HEK293 (cell line): ENCODE data around the gene DPM2.
A peak's percentile ranks its signal among the peaks of the same experiment; 100 is the strongest.

ENCODE experiments used
- CTCF ChIA-PET: fragments of 350-600 bp; formaldehyde crosslinking; extraction: SDS; loops from one replicate; lab custom pipeline; 2021; ENCODE audit warnings: antibody characterized with exemption; lab: Yijun Ruan, JAX
- POLR2A ChIA-PET: fragments of 300-600 bp; formaldehyde crosslinking; extraction: SDS; loops from one replicate; lab custom pipeline; 2020; ENCODE audit warnings: antibody characterized with exemption, inconsistent platforms; lab: Yijun Ruan, JAX
- H3K27ac ChIP-seq: fragments of 200-500 bp; sonication (Bioruptor generic); 2 replicates; pipeline ENCODE4 v1.5.1; 2014; ENCODE audit warnings: low read depth, low read length, control low read depth, inconsistent platforms; ENCODE audit errors: extremely low read depth
- H3K36me3 ChIP-seq, 2 experiments: fragments of 200-500 bp in 1 of 2; sonication (Bioruptor generic) in 1 of 2; 1 replicate in 1 of 2; 2 replicates in 1 of 2; pipeline ENCODE4 v1.5.1; 2014 to 2017; ENCODE audit warnings: inconsistent platforms in 2 of 2, low read length in 2 of 2; ENCODE audit not compliant: control insufficient read depth in 2 of 2, insufficient read depth in 1 of 2
- H3K4me1 ChIP-seq: fragments of 200-500 bp; sonication (Bioruptor generic); 2 replicates; pipeline ENCODE4 v1.5.1; 2014; ENCODE audit warnings: mild to moderate bottlenecking, low read length, inconsistent platforms; ENCODE audit not compliant: control insufficient read depth, insufficient read depth
- H3K4me3 ChIP-seq: 2 replicates; pipeline ENCODE4 v1.5.1; 2011; ENCODE audit warnings: low read depth, mild to moderate bottlenecking, control low read depth, low read length, moderate library complexity
- H3K9me3 ChIP-seq: fragments of 200-500 bp; sonication (Bioruptor generic); 2 replicates; pipeline ENCODE4 v1.5.1; 2014; ENCODE audit warnings: low read depth, low read length, inconsistent platforms; ENCODE audit not compliant: control insufficient read depth, insufficient read depth
- EGR2 ChIP-seq: fragments of 450-650 bp; formaldehyde crosslinking; IDR thresholded peaks from 2 replicates; pipeline ENCODE4 v1.5.1; 2016; ENCODE audit warnings: low read depth, missing biosample characterization, missing genetic modification characterization
- GLIS2 ChIP-seq: fragments of 450-650 bp; formaldehyde crosslinking; IDR thresholded peaks from 2 replicates; pipeline ENCODE4 v1.5.1; 2016; ENCODE audit warnings: missing biosample characterization, missing genetic modification characterization
- KLF8 ChIP-seq: fragments of 450-650 bp; formaldehyde crosslinking; IDR thresholded peaks from 2 replicates; pipeline ENCODE4 v1.5.1; 2016; ENCODE audit warnings: missing biosample characterization, missing genetic modification characterization
- MZF1 ChIP-seq: fragments of 450-650 bp; formaldehyde crosslinking; IDR thresholded peaks from 2 replicates; pipeline ENCODE4 v1.5.1; 2017; ENCODE audit warnings: missing biosample characterization, missing genetic modification characterization, borderline replicate concordance
- OVOL3 ChIP-seq: fragments of 450-650 bp; formaldehyde crosslinking; IDR thresholded peaks from 2 replicates; pipeline ENCODE4 v1.5.1; 2016; ENCODE audit warnings: missing biosample characterization, missing genetic modification characterization
- SALL2 ChIP-seq: fragments of 450-650 bp; formaldehyde crosslinking; IDR thresholded peaks from 2 replicates; pipeline ENCODE4 v1.5.0; 2017; ENCODE audit warnings: missing biosample characterization, mild to moderate bottlenecking, missing genetic modification characterization, borderline replicate concordance
- SP2 ChIP-seq: fragments of 450-650 bp; formaldehyde crosslinking; IDR thresholded peaks from 2 replicates; pipeline ENCODE4 v1.5.1; 2016; ENCODE audit warnings: missing biosample characterization, missing genetic modification characterization
- TCF7L2 ChIP-seq: IDR thresholded peaks from 2 replicates; pipeline ENCODE4 v1.6.1; 2011; ENCODE audit warnings: low read depth, mild to moderate bottlenecking, inconsistent platforms, low read length, moderate library complexity, borderline replicate concordance
- ZFHX2 ChIP-seq: fragments of 450-650 bp; formaldehyde crosslinking; conservative IDR thresholded peaks from 2 replicates; pipeline ENCODE4 v1.5.1; 2016; ENCODE audit warnings: missing biosample characterization, missing genetic modification characterization
- ZNF391 ChIP-seq: fragments of 450-650 bp; formaldehyde crosslinking; IDR thresholded peaks from 2 replicates; pipeline ENCODE4 v1.5.1; 2016; ENCODE audit warnings: low read depth, missing biosample characterization, missing genetic modification characterization, borderline replicate concordance
- ZNF510 ChIP-seq: fragments of 450-650 bp; formaldehyde crosslinking; IDR thresholded peaks from 2 replicates; pipeline ENCODE4 v1.5.1; 2018; ENCODE audit warnings: mild to moderate bottlenecking, missing genetic modification characterization, missing biosample characterization; ENCODE audit not compliant: insufficient replicate concordance
- ZNF701 ChIP-seq: fragments of 450-650 bp; formaldehyde crosslinking; IDR thresholded peaks from 2 replicates; pipeline ENCODE4 v1.5.1; 2016; ENCODE audit warnings: missing biosample characterization, missing genetic modification characterization
- ZXDB ChIP-seq: fragments of 450-650 bp; formaldehyde crosslinking; IDR thresholded peaks from 2 replicates; pipeline ENCODE4 v1.5.1; 2016; ENCODE audit warnings: missing biosample characterization, missing genetic modification characterization
- TF ChIP-seq, protein P1 (sequence below): fragments of 450-650 bp; formaldehyde crosslinking; IDR thresholded peaks from 2 replicates; pipeline ENCODE4 v1.5.1; 2016; ENCODE audit warnings: missing biosample characterization, missing genetic modification characterization
- TF ChIP-seq, protein P2 (sequence below): fragments of 450-650 bp; formaldehyde crosslinking; IDR thresholded peaks from 2 replicates; pipeline ENCODE4 v1.5.1; 2016; ENCODE audit warnings: missing biosample characterization, missing genetic modification characterization
- TF ChIP-seq, protein P3 (sequence below): fragments of 450-650 bp; formaldehyde crosslinking; IDR thresholded peaks from 2 replicates; pipeline ENCODE4 v1.5.1; 2016; ENCODE audit warnings: missing biosample characterization, missing genetic modification characterization, borderline replicate concordance

DPM2 gene

DNA sequence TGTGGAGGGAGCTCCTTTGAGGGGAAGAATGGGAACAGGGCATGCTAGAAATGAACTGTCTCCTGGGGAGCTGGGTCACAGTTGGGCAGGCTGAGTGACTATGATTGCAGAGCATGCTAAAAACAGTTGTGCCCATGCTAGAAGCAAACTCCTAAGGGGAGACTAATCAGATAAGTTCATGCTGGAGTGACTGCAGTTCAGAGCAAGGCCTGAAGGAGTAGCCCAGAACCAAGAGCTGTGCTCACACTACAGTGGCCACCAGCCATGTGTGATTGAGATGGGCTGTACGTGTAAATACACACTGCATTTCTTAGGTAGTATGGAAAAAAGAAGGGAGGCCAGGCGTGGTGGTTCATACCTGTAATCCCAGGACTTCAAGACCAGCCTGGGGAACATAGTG lies 49.9 kb downstream of the DPM2 start:
- Histone ChIP-seq H3K4me1 (no peaks in the 10 kb centered on the region), H3K4me3 (no peak overlapping the region), H3K9me3 (no peaks in the 10 kb centered on the region), H3K36me3 (peaks cover 7 to 50% of the 10 kb centered on the region in 2 experiments), H3K27ac (no peak overlapping the region)
- TF ChIP-seq ZNF391 (no peak), SALL2 (tag by site-specific recombination) (no peak), ZNF510 (no peak), MZF1 (tag by site-specific recombination) (no peak), ZNF701 (tag by site-specific recombination) (no peak), TCF7L2 (no peak), KLF8 (no peak), ZXDB (tag by site-specific recombination) (no peak)
- CTCF ChIA-PET: interaction anchor here (1.2 kb wide), 1 partner anchor 19 kb away, joined by 4 read pairs; no protein-coding TSS in a partner anchor
- POLR2A ChIA-PET: interaction anchor here (1.7 kb wide), 1 partner anchor 9 kb away, joined by 6 read pairs; no protein-coding TSS in a partner anchor

DNA sequence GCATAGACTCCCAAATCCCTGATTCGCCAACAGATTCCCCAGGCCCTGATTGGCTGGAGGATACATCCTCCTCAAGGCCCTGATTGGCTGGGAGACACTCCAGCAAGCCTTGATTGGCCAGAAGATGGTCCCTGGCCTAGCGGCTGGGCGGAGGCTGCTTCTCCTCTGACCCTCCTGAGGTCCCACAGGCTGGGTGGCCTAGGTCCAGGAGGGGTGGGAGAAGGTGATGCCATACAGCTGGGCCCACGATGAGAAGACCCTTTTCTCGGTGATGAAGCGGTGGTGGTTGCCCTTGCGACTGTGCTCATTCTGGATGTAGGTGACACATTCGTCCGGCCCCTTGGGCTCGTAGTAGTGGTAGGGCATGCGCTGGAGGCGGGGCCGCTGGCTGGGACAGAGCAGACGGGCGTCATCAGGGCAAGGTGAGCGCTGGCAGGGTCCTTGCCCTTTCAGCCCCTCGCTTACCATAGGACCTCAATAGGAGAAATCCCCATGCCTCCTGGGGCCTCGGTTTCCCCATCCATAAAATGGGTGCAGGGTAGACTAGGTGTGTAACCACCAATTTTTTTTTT lies 51.2 kb downstream of the DPM2 start:
- Histone ChIP-seq H3K9me3 (no peaks in the 10 kb centered on the region), H3K4me1 (no peaks in the 10 kb centered on the region), H3K27ac (no peak overlapping the region), H3K4me3 (no peak overlapping the region), H3K36me3 (peaks cover 7 to 42% of the 10 kb centered on the region in 2 experiments)
- ChIA-PET POLR2A (interaction anchor here (1.7 kb wide), 1 partner anchor 11 kb away, joined by 6 read pairs; no protein-coding TSS in a partner anchor), CTCF (no interaction called here)
- TF ChIP-seq, protein P1, sequence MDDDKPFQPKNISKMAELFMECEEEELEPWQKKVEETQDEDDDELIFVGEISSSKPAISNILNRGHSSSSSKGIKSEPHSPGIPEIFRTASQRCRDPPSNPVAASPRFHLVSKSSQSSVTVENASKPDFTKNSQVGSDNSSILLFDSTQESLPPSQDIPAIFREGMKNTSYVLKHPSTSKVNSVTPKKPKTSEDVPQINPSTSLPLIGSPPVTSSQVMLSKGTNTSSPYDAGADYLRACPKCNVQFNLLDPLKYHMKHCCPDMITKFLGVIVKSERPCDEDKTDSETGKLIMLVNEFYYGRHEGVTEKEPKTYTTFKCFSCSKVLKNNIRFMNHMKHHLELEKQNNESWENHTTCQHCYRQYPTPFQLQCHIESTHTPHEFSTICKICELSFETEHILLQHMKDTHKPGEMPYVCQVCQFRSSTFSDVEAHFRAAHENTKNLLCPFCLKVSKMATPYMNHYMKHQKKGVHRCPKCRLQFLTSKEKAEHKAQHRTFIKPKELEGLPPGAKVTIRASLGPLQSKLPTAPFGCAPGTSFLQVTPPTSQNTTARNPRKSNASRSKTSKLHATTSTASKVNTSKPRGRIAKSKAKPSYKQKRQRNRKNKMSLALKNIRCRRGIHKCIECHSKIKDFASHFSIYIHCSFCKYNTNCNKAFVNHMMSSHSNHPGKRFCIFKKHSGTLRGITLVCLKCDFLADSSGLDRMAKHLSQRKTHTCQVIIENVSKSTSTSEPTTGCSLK (tag by site-specific recombination): no peak
- TF ChIP-seq, protein P2, sequence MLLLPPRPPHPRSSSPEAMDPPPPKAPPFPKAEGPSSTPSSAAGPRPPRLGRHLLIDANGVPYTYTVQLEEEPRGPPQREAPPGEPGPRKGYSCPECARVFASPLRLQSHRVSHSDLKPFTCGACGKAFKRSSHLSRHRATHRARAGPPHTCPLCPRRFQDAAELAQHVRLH (tag by site-specific recombination): peak; percentile 69; the same call in 1 of the 2 replicates
- TF ChIP-seq SP2 (tag by site-specific recombination): peak; percentile 76
- TF ChIP-seq OVOL3 (tag by site-specific recombination): no peak

DNA sequence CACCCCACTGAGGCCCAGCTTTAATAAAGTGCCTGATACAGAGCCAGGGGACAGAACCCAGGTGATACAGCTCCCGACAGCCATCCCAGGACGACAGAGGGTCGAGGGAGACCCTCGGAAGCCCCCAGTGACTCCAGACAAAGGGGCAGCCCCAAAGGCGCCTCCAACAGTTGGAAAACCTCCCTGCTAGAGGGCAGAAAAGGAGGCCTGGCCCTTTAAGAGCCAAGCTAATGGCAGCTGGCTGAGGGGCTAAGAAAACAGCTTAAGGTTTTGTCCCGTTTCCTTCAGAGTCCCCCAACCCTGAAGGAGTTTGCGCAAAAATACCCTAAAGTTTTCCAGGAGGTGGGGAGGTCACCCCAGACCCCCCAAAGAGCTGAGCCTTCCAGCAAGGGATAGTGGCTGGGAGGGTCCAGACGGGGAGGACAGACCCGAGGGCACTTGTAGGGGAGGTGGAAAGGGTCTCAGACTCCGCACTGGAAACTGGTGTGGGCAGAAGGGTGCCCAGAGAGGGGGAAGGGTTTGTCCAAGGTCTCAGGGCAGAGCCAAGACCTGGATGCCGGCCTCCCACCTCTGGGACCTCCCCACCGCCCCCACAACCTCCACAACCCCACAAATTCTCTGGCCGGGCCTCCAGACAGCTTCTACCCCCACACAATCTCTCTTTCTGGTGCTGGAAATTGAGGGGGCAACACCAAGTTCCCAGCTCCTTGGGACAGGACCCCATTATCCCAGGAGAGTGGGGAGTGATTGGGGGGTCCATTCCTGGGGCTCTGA lies 52.0 kb downstream of the DPM2 start:
- TF ChIP-seq GLIS2 (tag by site-specific recombination): peak; percentile 50; the same call in 1 of the 2 replicates
- peak; percentile 57 for TF ChIP-seq ZFHX2
- peak; percentile 46; the same call in 1 of the 2 replicates for TF ChIP-seq EGR2 (tag by site-specific recombination)
- TF ChIP-seq, protein P3, sequence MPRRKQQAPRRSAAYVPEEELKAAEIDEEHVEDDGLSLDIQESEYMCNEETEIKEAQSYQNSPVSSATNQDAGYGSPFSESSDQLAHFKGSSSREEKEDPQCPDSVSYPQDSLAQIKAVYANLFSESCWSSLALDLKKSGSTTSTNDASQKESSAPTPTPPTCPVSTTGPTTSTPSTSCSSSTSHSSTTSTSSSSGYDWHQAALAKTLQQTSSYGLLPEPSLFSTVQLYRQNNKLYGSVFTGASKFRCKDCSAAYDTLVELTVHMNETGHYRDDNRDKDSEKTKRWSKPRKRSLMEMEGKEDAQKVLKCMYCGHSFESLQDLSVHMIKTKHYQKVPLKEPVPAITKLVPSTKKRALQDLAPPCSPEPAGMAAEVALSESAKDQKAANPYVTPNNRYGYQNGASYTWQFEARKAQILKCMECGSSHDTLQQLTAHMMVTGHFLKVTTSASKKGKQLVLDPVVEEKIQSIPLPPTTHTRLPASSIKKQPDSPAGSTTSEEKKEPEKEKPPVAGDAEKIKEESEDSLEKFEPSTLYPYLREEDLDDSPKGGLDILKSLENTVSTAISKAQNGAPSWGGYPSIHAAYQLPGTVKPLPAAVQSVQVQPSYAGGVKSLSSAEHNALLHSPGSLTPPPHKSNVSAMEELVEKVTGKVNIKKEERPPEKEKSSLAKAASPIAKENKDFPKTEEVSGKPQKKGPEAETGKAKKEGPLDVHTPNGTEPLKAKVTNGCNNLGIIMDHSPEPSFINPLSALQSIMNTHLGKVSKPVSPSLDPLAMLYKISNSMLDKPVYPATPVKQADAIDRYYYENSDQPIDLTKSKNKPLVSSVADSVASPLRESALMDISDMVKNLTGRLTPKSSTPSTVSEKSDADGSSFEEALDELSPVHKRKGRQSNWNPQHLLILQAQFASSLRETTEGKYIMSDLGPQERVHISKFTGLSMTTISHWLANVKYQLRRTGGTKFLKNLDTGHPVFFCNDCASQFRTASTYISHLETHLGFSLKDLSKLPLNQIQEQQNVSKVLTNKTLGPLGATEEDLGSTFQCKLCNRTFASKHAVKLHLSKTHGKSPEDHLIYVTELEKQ (tag by site-specific recombination): no peak
- Histone ChIP-seq H3K27ac (no peak overlapping the region), H3K36me3 (peaks cover 4 to 34% of the 10 kb centered on the region in 2 experiments), H3K4me3 (no peak overlapping the region), H3K9me3 (no peaks in the 10 kb centered on the region), H3K4me1 (no peaks in the 10 kb centered on the region)
- CTCF ChIA-PET: interaction anchor here (1.3 kb wide), 1 partner anchor 16 kb away, joined by 10 read pairs; no protein-coding TSS in a partner anchor
- POLR2A ChIA-PET: interaction anchor here (0.6 to 1.2 kb wide), 3 partner anchors 9 to 1915 kb away, joined by 3 to 4 read pairs (median 3); no protein-coding TSS in a partner anchor
